NCI-H226 (cell line): ENCODE results near the gene FAM200C.

Experiments used
- DNase-seq: peaks from one replicate; pipeline ENCODE4 v3.0.0-alpha.2; 2015

FAM200C gene

GRCh38 chr5:160419458-160420330, 19.8 kb upstream of the FAM200C start:
- DNase-seq, result no peak

GRCh38 chr5:160418561-160419457, 19.0 kb upstream of the FAM200C start, which contains the start of gene SLU7:
Gene SLU7 (minus strand): TSS chr5:160419081. CDS start chr5:160415294, 3,787 bp downstream.
- peak; percentile 90 for DNase-seq

- DNase-seq, result no peak
These were observed 1.0 kb downstream of the FAM200C start for GRCh38 chr5:160398806-160399205.

GRCh38 chr5:160397492-160397891, 2.4 kb downstream of the FAM200C start:
- DNase-seq, result no peak

GRCh38 chr5:160395111-160395510, 4.7 kb downstream of the FAM200C start:
- no peak for DNase-seq

GRCh38 chr5:160390787-160391696, 8.8 kb downstream of the FAM200C start:
- no peak for DNase-seq

- no peak for DNase-seq
These were observed 12.4 kb downstream of the FAM200C start for GRCh38 chr5:160387445-160387844.

GRCh38 chr5:160385496-160385895, 14.4 kb downstream of the FAM200C start:
- no peak for DNase-seq

- no peak for DNase-seq
These were observed 15.2 kb downstream of the FAM200C start for GRCh38 chr5:160384681-160385080.

GRCh38 chr5:160382346-160382745, 17.5 kb downstream of the FAM200C start:
- DNase-seq, result no peak

GRCh38 chr5:160380041-160380440, 19.8 kb downstream of the FAM200C start:
- no peak for DNase-seq

- DNase-seq, result no peak
These were observed 20.3 kb downstream of the FAM200C start for GRCh38 chr5:160379511-160379910.

- DNase-seq, result no peak
These were observed 21.5 kb downstream of the FAM200C start for GRCh38 chr5:160378330-160378729.

GRCh38 chr5:160377651-160378050, 22.2 kb downstream of the FAM200C start:
- DNase-seq, result no peak

- DNase-seq, result no peak
These were observed 23.4 kb downstream of the FAM200C start for GRCh38 chr5:160376416-160376815.

GRCh38 chr5:160375701-160376100, 24.2 kb downstream of the FAM200C start:
- no peak for DNase-seq

GRCh38 chr5:160375166-160375565, 24.7 kb downstream of the FAM200C start:
- DNase-seq, result no peak

GRCh38 chr5:160371294-160371693, 28.6 kb downstream of the FAM200C start:
- no peak for DNase-seq

GRCh38 chr5:160370713-160371034, 29.2 kb downstream of the FAM200C start:
- no peak for DNase-seq

- DNase-seq, result peak; percentile 63
These were observed 29.7 kb downstream of the FAM200C start, which contains the start of gene C1QTNF2 for GRCh38 chr5:160369990-160370712. Gene C1QTNF2 (minus strand): TSS chr5:160370626. CDS start chr5:160355011, 15,615 bp downstream.

- no peak for DNase-seq
These were observed 32.0 kb downstream of the FAM200C start for GRCh38 chr5:160367885-160368284.

- no peak for DNase-seq
These were observed 32.6 kb downstream of the FAM200C start for GRCh38 chr5:160367261-160367660.
